PC-9 (cell line): ENCODE data around the gene SUSD1. TPM values are rescaled to one million over a fixed set of nuclear protein-coding genes. Genes with fewer than 3 reads are reported as not detected.

Experiments
- BruUV-seq: library from RNA; stranded (reverse); fragments of 400-500 nt; replicated peaks from 2 replicates; lab custom pipeline; 2021; lab: Mats Ljungman, UMichigan
- CTCF ChIA-PET: fragments of 300-600 bp; sonication (Branson Sonifier 250); formaldehyde crosslinking; loops from one replicate; lab custom pipeline; 2022; ENCODE audit warnings: antibody characterized with exemption; lab: Charles Lee
- POLR2A ChIA-PET: fragments of 300-600 bp; sonication (Branson Sonifier 250); formaldehyde crosslinking; loops from one replicate; lab custom pipeline; 2022; ENCODE audit warnings: antibody characterized with exemption; ENCODE audit not compliant: unreplicated experiment; lab: Charles Lee
- DNase-seq, 2 experiments: peaks; one replicate each; pipeline versions ENCODE4 v3.0.0 to v3.0.0-alpha.2; 2015 to 2022; ENCODE audit warnings: mixed read lengths in 1 of 2
- H2AFZ ChIP-seq: fragments of 200-600 bp; sonication (generic); 2 replicates; pipeline ENCODE4 v1.8.1; 2017; ENCODE audit warnings: antibody characterized with exemption
- H3F3A ChIP-seq: fragments of 200-600 bp; sonication (generic); 2 replicates; pipeline ENCODE4 v1.8.1; 2017; ENCODE audit warnings: antibody characterized with exemption, mild to moderate bottlenecking, low read depth; ENCODE audit not compliant: insufficient read depth
- H3K27ac ChIP-seq: fragments of 200-600 bp; sonication (generic); 2 replicates; pipeline ENCODE4 v1.6.1; 2016; ENCODE audit warnings: mixed run types
- H3K27me3 ChIP-seq: fragments of 200-600 bp; sonication (generic); 2 replicates; pipeline ENCODE4 v1.6.1; 2016; ENCODE audit warnings: low read depth, mixed run types; ENCODE audit not compliant: insufficient read depth
- H3K36me3 ChIP-seq: fragments of 200-600 bp; sonication (generic); 2 replicates; pipeline ENCODE4 v1.6.1; 2016; ENCODE audit warnings: low read depth, mixed run types
- H3K4me1 ChIP-seq: fragments of 200-600 bp; sonication (generic); replicated peaks from 2 replicates; pipeline ENCODE4 v1.6.1; 2016; ENCODE audit warnings: mixed run types; ENCODE audit not compliant: insufficient read depth
- H3K4me2 ChIP-seq: fragments of 200-600 bp; sonication (generic); 2 replicates; pipeline ENCODE4 v1.6.1; 2017; ENCODE audit warnings: mixed run types
- H3K4me3 ChIP-seq: fragments of 200-600 bp; sonication (generic); 2 replicates; pipeline ENCODE4 v1.6.1; 2016; ENCODE audit warnings: mixed run types
- H3K79me2 ChIP-seq: fragments of 200-600 bp; sonication (generic); 2 replicates; pipeline ENCODE4 v1.6.1; 2017; ENCODE audit warnings: low read depth, mixed run types
- H3K9me2 ChIP-seq: fragments of 200-600 bp; sonication (generic); 2 replicates; pipeline ENCODE4 v1.8.1; 2017; ENCODE audit warnings: mild to moderate bottlenecking; ENCODE audit not compliant: insufficient read depth
- H3K9me3 ChIP-seq: fragments of 200-600 bp; sonication (generic); 2 replicates; pipeline ENCODE4 v1.8.1; 2016; ENCODE audit warnings: low read depth; ENCODE audit not compliant: insufficient read depth
- H4K20me1 ChIP-seq: fragments of 200-600 bp; sonication (generic); 2 replicates; pipeline ENCODE4 v1.8.1; 2017; ENCODE audit not compliant: insufficient read depth
- CTCF ChIP-seq: fragments of 200-600 bp; sonication (generic); conservative IDR thresholded peaks from 2 replicates; pipeline ENCODE4 v1.6.1; 2017; ENCODE audit warnings: mixed run types, antibody characterized with exemption, mild to moderate bottlenecking, moderate library complexity
- EZH2 ChIP-seq: fragments of 200-600 bp; sonication (generic); IDR thresholded peaks from 2 replicates; pipeline ENCODE4 v1.8.0; 2017; ENCODE audit warnings: antibody characterized with exemption, low read depth
- intact Hi-C: fragments of 100-400 bp; cut with micrococcal nuclease; formaldehyde crosslinking; loops from one replicate; pipeline ENCODE4 v1.10.0; 2022; ENCODE audit not compliant: unreplicated experiment
- total RNA-seq: library from RNA; stranded (reverse); gene quantifications from 2 replicates; pipeline ENCODE4 v1.2.3, GENCODE V29; 2021

Gene SUSD1
- total RNA-seq, 1 experiment from 2014 or later = 23.2 TPM

DNA sequence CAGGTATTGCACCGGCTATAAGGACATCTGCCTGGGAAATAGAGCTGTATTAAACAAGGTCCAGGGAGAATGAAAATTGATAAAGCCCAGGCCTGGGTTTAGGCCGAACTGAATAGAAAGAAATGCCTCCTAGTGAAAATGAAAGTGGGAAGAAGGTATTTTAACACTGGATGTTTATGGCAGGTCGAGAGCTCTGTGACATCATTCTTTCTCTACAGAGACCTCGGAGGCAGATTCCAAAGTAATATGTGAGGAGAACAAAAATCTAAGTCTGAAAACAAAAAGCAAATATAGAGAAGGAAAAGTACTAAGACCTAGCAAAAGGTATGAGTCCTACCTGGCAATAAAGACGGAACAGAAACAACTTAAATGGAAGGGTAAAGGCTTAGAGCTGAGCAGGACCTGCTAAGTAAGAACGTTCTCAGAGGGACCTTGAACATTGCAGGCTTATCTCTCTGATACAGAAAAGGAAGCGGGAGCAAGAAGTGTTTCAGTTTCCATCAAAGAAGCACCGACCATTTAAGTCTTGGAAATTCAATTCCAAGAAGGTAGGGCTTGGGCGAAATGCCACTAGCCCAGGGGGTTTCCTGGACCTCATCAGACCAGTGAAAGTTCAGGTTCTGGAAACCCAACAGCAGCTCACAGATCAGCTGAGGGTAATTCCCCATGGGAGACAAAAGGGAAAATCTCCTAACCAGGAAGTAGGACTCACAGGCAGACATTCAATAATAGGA, 80.0 kb downstream of the SUSD1 start:
- no peaks in the 10 kb centered on the region for H4K20me1 ChIP-seq
- no peaks in the 10 kb centered on the region for H3K4me1 ChIP-seq
- peaks cover 10% of the 10 kb centered on the region; the same call in 1 of the 2 replicates for H3F3A ChIP-seq
- intact Hi-C loops = loop anchor here (5.0 kb wide), 1 partner anchor 697 kb away; no protein-coding TSS in a partner anchor
- no peaks in the 10 kb centered on the region for H3K79me2 ChIP-seq
- peaks cover 11% of the 10 kb centered on the region; the same call in 1 of the 2 replicates for H3K36me3 ChIP-seq
- no peak overlapping the region for H3K4me3 ChIP-seq
- TF ChIP-seq EZH2 (no peak), CTCF (no peak)
- no peak overlapping the region for H2AFZ ChIP-seq
- ChIA-PET POLR2A (interaction anchor here (0.6 kb wide), 1 partner anchor 821 kb away, joined by 3 read pairs; no protein-coding TSS in a partner anchor), CTCF (no interaction called here)
- H3K9me2 ChIP-seq = no peaks in the 10 kb centered on the region
- H3K27ac ChIP-seq = no peak overlapping the region
- H3K4me2 ChIP-seq = no peak overlapping the region
- H3K27me3 ChIP-seq = no peaks in the 10 kb centered on the region
- no peak for DNase-seq
- BruUV-seq = no TSS peak
- no peaks in the 10 kb centered on the region for H3K9me3 ChIP-seq

DNA sequence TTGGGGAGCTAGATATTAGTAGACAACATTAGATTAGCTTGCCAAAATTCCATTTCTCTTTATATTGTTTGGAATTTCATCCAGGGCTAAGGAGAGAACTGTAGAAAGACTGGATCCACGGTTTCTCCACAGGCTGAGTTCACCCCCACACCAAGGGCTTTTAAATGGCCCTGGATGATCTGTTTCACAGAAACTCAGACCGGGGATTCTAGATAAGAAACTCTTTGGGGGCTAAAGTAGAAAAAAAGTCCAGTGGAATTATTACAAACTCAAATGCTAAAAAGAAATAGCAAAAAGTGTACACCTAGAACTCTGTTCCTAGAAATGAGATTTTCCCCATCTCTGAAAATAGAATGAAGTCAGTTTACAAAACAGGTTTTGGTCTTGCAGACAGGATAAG, 80.9 kb downstream of the SUSD1 start:
- intact Hi-C loops = no loop called here
- H3F3A ChIP-seq = peaks cover 6% of the 10 kb centered on the region; the same call in 1 of the 2 replicates
- no peaks in the 10 kb centered on the region for H4K20me1 ChIP-seq
- CTCF ChIA-PET = interaction anchor here (1.0 kb wide), 1 partner anchor 18 kb away, joined by 3 read pairs; no protein-coding TSS in a partner anchor
- H3K9me2 ChIP-seq = no peaks in the 10 kb centered on the region
- H3K27me3 ChIP-seq = no peaks in the 10 kb centered on the region
- no peak for DNase-seq
- TF ChIP-seq CTCF (no peak), EZH2 (no peak)
- H3K4me2 ChIP-seq = no peak overlapping the region
- no peaks in the 10 kb centered on the region for H3K9me3 ChIP-seq
- H3K4me3 ChIP-seq = no peak overlapping the region
- H3K27ac ChIP-seq = no peak overlapping the region
- BruUV-seq = no TSS peak
- POLR2A ChIA-PET = interaction anchor here (0.7 kb wide), 1 partner anchor 285 kb away, joined by 3 read pairs; no protein-coding TSS in a partner anchor
- no peaks in the 10 kb centered on the region for H3K79me2 ChIP-seq
- H3K36me3 ChIP-seq = peaks cover 11% of the 10 kb centered on the region; the same call in 1 of the 2 replicates
- H3K4me1 ChIP-seq = no peaks in the 10 kb centered on the region
- no peak overlapping the region for H2AFZ ChIP-seq

GRCh38 chr9:112093870-112094216, 81.3 kb downstream of the SUSD1 start:
- no peaks in the 10 kb centered on the region for H3K9me3 ChIP-seq
- intact Hi-C loops = no loop called here
- no peak for DNase-seq
- no peak overlapping the region for H2AFZ ChIP-seq
- no peak overlapping the region for H3K4me3 ChIP-seq
- H3K27me3 ChIP-seq = no peaks in the 10 kb centered on the region
- H3K9me2 ChIP-seq = no peaks in the 10 kb centered on the region
- no peak overlapping the region for H3K4me2 ChIP-seq
- peaks cover 11% of the 10 kb centered on the region; the same call in 1 of the 2 replicates for H3K36me3 ChIP-seq
- peaks cover 4% of the 10 kb centered on the region; the same call in 1 of the 2 replicates for H3F3A ChIP-seq
- POLR2A ChIA-PET = interaction anchor here (0.7 kb wide), 1 partner anchor 285 kb away, joined by 3 read pairs; no protein-coding TSS in a partner anchor
- H3K79me2 ChIP-seq = no peaks in the 10 kb centered on the region
- H4K20me1 ChIP-seq = no peaks in the 10 kb centered on the region
- CTCF ChIA-PET = interaction anchor here (1.0 kb wide), 1 partner anchor 19 kb away, joined by 3 read pairs; no protein-coding TSS in a partner anchor
- BruUV-seq = no TSS peak
- H3K4me1 ChIP-seq = no peaks in the 10 kb centered on the region
- TF ChIP-seq EZH2 = no peak
- H3K27ac ChIP-seq = no peak overlapping the region
